Measurements from ENCODE around the gene RNLS. TPM values are rescaled to one million over a fixed set of nuclear protein-coding genes. Genes with fewer than 3 reads are reported as not detected.

RNLS gene
- polyA plus RNA-seq, 1 experiment = 6.1 TPM

GRCh38 chr10:88530629-88531391 lies 52.3 kb downstream of the RNLS start:
- no peak overlapping the region for H3K27ac ChIP-seq (ENCODE audit: low read depth, low read length)
- POLR2A ChIA-PET = no interaction called here

GRCh38 chr10:88530093-88530492 lies 53.0 kb downstream of the RNLS start:
- H3K27me3 ChIP-seq (ENCODE audit: control insufficient read depth, insufficient read depth, low read length) = no peaks in the 10 kb centered on the region
- ChIA-PET POLR2A (no interaction called here), CTCF (no interaction called here)
- TF ChIP-seq CTCF (IDR thresholded peaks at IDR 0.05; ENCODE audit: low read depth, low read length) = no peak
- no peaks in the 10 kb centered on the region for H3K9me3 ChIP-seq (ENCODE audit: control insufficient read depth, insufficient read depth, low read length)
- no peak for DNase-seq (ENCODE audit: low read depth, low spot score)
- H3K4me3 ChIP-seq (ENCODE audit: low read depth, low read length) = no peak overlapping the region
- H3K27ac ChIP-seq (ENCODE audit: low read depth, low read length) = no peak overlapping the region

More at GRCh38 chr10:88530629-88531391, 52.3 kb downstream of the RNLS start:
- no peak for TF ChIP-seq CTCF (IDR thresholded peaks at IDR 0.05; ENCODE audit: low read depth, low read length)
- no peak for DNase-seq (ENCODE audit: low read depth, low spot score)
- CTCF ChIA-PET = interaction anchor here (1.4 kb wide), 1 partner anchor 34 kb away, joined by 3 read pairs; no protein-coding TSS in a partner anchor
- no peaks in the 10 kb centered on the region for H3K27me3 ChIP-seq (ENCODE audit: control insufficient read depth, insufficient read depth, low read length)
- H3K9me3 ChIP-seq (ENCODE audit: control insufficient read depth, insufficient read depth, low read length) = no peaks in the 10 kb centered on the region
- no peak overlapping the region for H3K4me3 ChIP-seq (ENCODE audit: low read depth, low read length)

- H3K4me3 ChIP-seq (ENCODE audit: low read depth, low read length) = no peak overlapping the region
- ChIA-PET CTCF (no interaction called here), POLR2A (no interaction called here)
- H3K27ac ChIP-seq (ENCODE audit: low read depth, low read length) = no peak overlapping the region
- DNase-seq (ENCODE audit: low read depth, low spot score) = no peak
- no peaks in the 10 kb centered on the region for H3K27me3 ChIP-seq (ENCODE audit: control insufficient read depth, insufficient read depth, low read length)
- TF ChIP-seq CTCF (IDR thresholded peaks at IDR 0.05; ENCODE audit: low read depth, low read length) = no peak
- H3K9me3 ChIP-seq (ENCODE audit: control insufficient read depth, insufficient read depth, low read length) = no peaks in the 10 kb centered on the region
These were observed 54.1 kb downstream of the RNLS start for GRCh38 chr10:88528806-88529570.

DNA sequence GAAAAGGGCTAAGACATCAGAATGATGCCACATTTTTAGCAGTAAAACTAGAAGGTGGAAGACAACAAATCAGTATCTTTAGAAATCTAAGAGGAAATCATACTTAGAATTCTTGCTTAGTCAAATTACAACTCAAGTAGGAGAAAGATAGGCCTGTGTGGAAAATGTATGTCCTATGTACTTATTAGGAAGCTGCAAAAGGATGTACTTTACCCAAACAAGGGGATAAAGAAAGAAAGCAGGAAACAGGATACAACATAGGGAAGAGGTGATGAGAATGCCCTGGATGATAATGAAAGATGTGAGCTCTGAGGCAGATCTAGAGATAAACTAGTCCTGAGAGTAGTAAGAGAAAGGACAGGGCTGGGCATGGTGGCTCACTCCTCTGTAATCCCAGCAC lies 54.9 kb downstream of the RNLS start:
- no peak for DNase-seq (ENCODE audit: low read depth, low spot score)
- Histone ChIP-seq H3K4me3 (ENCODE audit: low read depth, low read length) (no peak overlapping the region), H3K27me3 (ENCODE audit: control insufficient read depth, insufficient read depth, low read length) (no peaks in the 10 kb centered on the region), H3K27ac (ENCODE audit: low read depth, low read length) (no peak overlapping the region), H3K9me3 (ENCODE audit: control insufficient read depth, insufficient read depth, low read length) (no peaks in the 10 kb centered on the region)
- POLR2A ChIA-PET = no interaction called here
- no peak for TF ChIP-seq CTCF (IDR thresholded peaks at IDR 0.05; ENCODE audit: low read depth, low read length)
- CTCF ChIA-PET = interaction anchor here (1.2 kb wide), 1 partner anchor 25 kb away, joined by 3 read pairs; no protein-coding TSS in a partner anchor

GRCh38 chr10:88527245-88527644 lies 55.9 kb downstream of the RNLS start:
- Histone ChIP-seq H3K9me3 (ENCODE audit: control insufficient read depth, insufficient read depth, low read length) (no peaks in the 10 kb centered on the region), H3K27ac (ENCODE audit: low read depth, low read length) (no peak overlapping the region), H3K4me3 (ENCODE audit: low read depth, low read length) (no peak overlapping the region), H3K27me3 (ENCODE audit: control insufficient read depth, insufficient read depth, low read length) (no peaks in the 10 kb centered on the region)
- no peak for DNase-seq (ENCODE audit: low read depth, low spot score)
- POLR2A ChIA-PET = no interaction called here
- CTCF ChIA-PET = interaction anchor here (1.1 to 1.2 kb wide), 2 partner anchors 26 to 284 kb away, joined by 3 read pairs; no protein-coding TSS in a partner anchor
- TF ChIP-seq CTCF (IDR thresholded peaks at IDR 0.05; ENCODE audit: low read depth, low read length) = no peak
